K562 (cell line): ENCODE data around the gene ECHDC1. TPM values are rescaled to one million over a fixed set of nuclear protein-coding genes. Genes with fewer than 3 reads are reported as not detected.
A peak's percentile ranks its signal among the peaks of the same experiment; 100 is the strongest.

Source experiments
- CHD2 ChIP-seq: IDR thresholded peaks from 2 replicates; pipeline ENCODE4 v1.6.1; 2011; ENCODE audit warnings: low read depth, low read length
- DDX20 ChIP-seq: fragments of 450-650 bp; IDR thresholded peaks from 2 replicates; pipeline ENCODE4 v1.6.1; 2016; ENCODE audit warnings: missing genetic modification characterization, low read depth, mild to moderate bottlenecking, missing compliant biosample characterization, moderate library complexity
- FOXJ3 ChIP-seq: sonication (generic); formaldehyde crosslinking; IDR thresholded peaks from 2 replicates; pipeline ENCODE4 v1.4.0; 2020; ENCODE audit warnings: mild to moderate bottlenecking, missing genetic modification reagents
- MAFK ChIP-seq: IDR thresholded peaks from 2 replicates; pipeline ENCODE4 v1.6.1; 2011; ENCODE audit warnings: low read length, improper control_type of control experiment
- NR3C1 ChIP-seq: sonication (generic); formaldehyde crosslinking; IDR thresholded peaks from 2 replicates; pipeline ENCODE4 v1.8.1; 2022; ENCODE audit warnings: missing genetic modification reagents
- SIN3A ChIP-seq, 2 experiments: fragments of 150-350 bp in 1 of 2; IDR thresholded peaks; 2 replicates each; pipeline ENCODE4 v1.6.1; 2011 to 2016; ENCODE audit warnings: borderline replicate concordance in 2 of 2, low read depth in 2 of 2, low read length in 2 of 2, mild to moderate bottlenecking in 2 of 2, moderate library complexity in 2 of 2; ENCODE audit not compliant: control insufficient read depth in 1 of 2
- SMAD1 ChIP-seq: fragments of 150-350 bp; IDR thresholded peaks from 2 replicates; pipeline ENCODE4 v1.6.1; 2014; ENCODE audit warnings: low read length, low read depth; ENCODE audit not compliant: partially characterized antibody
- SNRNP70 ChIP-seq: fragments of 200-400 bp; formaldehyde crosslinking; optimal IDR thresholded peaks from 2 replicates; pipeline ENCODE3; 2017; ENCODE audit warnings: low read depth, low read length
- TSC22D4 ChIP-seq: fragments of 450-650 bp; IDR thresholded peaks from 2 replicates; pipeline ENCODE4 v1.6.1; 2016; ENCODE audit warnings: missing genetic modification characterization, missing biosample characterization, control low read depth
- ZNF124 ChIP-seq: sonication (generic); formaldehyde crosslinking; IDR thresholded peaks from 2 replicates; pipeline ENCODE4 v1.8.1; 2022; ENCODE audit warnings: missing genetic modification reagents
- ZNF197 ChIP-seq: fragments of 200-800 bp; sonication (Bioruptor generic); IDR thresholded peaks from 2 replicates; pipeline ENCODE4 v1.6.1; 2016; ENCODE audit warnings: low read depth, missing genetic modification characterization, missing compliant biosample characterization
- polyA plus RNA-seq, 8 experiments: library from polyadenylated mRNA; depleted of rRNA in 4 of 8; stranded (reverse) in 5 of 8; unstranded in 3 of 8; fragments of >200 nt; fragmentation: Nextera tagmentation in 2 of 8; fragmentation: Illumina TruSeq in 1 of 8; extraction: Ambion mirVana in 2 of 8; extraction: Trizol in 1 of 8; gene quantifications; 2 replicates each; pipeline versions ENCODE4 v1.2.1 to v1.2.3, GENCODE V29; 2011 to 2014; ENCODE audit warnings: inconsistent platforms in 1 of 8, missing spikeins in 1 of 8
- total RNA-seq, 7 experiments: library from RNA; depleted of rRNA in 6 of 7; stranded (reverse); fragments of >200 nt in 6 of 7; fragmentation: Illumina TruSeq in 2 of 7; extraction: Trizol in 2 of 7; gene quantifications; 2 replicates each; pipeline versions ENCODE4 v1.2.1 to v1.2.3, GENCODE V29; 2011 to 2021; ENCODE audit warnings: low replicate concordance in 1 of 7
- TF ChIP-seq, protein P1 (sequence below): sonication (generic); formaldehyde crosslinking; IDR thresholded peaks from 2 replicates; pipeline ENCODE4 v1.8.0; 2023; ENCODE audit warnings: missing genetic modification reagents, mild to moderate bottlenecking, borderline replicate concordance
- TF ChIP-seq, protein P2 (sequence below): fragments of 150-350 bp; IDR thresholded peaks from 2 replicates; pipeline ENCODE4 v1.6.1; 2014; ENCODE audit warnings: low read depth, mild to moderate bottlenecking, low read length, borderline replicate concordance
- TF ChIP-seq, protein P3 (sequence below), 3 experiments: fragments of 200-800 bp in 1 of 3; fragments of 250-450 bp in 1 of 3; fragments of 450-650 bp in 1 of 3; sonication (Bioruptor Pico) in 1 of 3; sonication (Bioruptor generic) in 1 of 3; formaldehyde crosslinking in 1 of 3; IDR thresholded peaks; 2 replicates each; pipeline versions ENCODE4 v1.6.1 to v1.8.0; 2016 to 2022; ENCODE audit warnings: mild to moderate bottlenecking in 2 of 3, missing genetic modification characterization in 2 of 3, missing compliant biosample characterization in 1 of 3, moderate library complexity in 1 of 3

The ECHDC1 gene
- total and polyA plus RNA-seq, 9 of the 15 experiments (the other 6 are each of a cell fraction or from before 2014, with no cell fraction given): 58.0 to 105 (median 78.6) TPM

- no peak for TF ChIP-seq MAFK
- TF ChIP-seq NR3C1 (CRISPR knock-in tag): 0 out of 2 replicates have a peak, but pooled peaks have one; percentile 73
- no peak for TF ChIP-seq SNRNP70
- no peak; a peak in 1 of 4 replicates for TF ChIP-seq SIN3A (IDR thresholded peaks at IDR 0.05; ENCODE audit: borderline replicate concordance in 2 of 2, control insufficient read depth in 1 of 2, low read depth in 2 of 2, low read length in 2 of 2)
- TF ChIP-seq, protein P1, sequence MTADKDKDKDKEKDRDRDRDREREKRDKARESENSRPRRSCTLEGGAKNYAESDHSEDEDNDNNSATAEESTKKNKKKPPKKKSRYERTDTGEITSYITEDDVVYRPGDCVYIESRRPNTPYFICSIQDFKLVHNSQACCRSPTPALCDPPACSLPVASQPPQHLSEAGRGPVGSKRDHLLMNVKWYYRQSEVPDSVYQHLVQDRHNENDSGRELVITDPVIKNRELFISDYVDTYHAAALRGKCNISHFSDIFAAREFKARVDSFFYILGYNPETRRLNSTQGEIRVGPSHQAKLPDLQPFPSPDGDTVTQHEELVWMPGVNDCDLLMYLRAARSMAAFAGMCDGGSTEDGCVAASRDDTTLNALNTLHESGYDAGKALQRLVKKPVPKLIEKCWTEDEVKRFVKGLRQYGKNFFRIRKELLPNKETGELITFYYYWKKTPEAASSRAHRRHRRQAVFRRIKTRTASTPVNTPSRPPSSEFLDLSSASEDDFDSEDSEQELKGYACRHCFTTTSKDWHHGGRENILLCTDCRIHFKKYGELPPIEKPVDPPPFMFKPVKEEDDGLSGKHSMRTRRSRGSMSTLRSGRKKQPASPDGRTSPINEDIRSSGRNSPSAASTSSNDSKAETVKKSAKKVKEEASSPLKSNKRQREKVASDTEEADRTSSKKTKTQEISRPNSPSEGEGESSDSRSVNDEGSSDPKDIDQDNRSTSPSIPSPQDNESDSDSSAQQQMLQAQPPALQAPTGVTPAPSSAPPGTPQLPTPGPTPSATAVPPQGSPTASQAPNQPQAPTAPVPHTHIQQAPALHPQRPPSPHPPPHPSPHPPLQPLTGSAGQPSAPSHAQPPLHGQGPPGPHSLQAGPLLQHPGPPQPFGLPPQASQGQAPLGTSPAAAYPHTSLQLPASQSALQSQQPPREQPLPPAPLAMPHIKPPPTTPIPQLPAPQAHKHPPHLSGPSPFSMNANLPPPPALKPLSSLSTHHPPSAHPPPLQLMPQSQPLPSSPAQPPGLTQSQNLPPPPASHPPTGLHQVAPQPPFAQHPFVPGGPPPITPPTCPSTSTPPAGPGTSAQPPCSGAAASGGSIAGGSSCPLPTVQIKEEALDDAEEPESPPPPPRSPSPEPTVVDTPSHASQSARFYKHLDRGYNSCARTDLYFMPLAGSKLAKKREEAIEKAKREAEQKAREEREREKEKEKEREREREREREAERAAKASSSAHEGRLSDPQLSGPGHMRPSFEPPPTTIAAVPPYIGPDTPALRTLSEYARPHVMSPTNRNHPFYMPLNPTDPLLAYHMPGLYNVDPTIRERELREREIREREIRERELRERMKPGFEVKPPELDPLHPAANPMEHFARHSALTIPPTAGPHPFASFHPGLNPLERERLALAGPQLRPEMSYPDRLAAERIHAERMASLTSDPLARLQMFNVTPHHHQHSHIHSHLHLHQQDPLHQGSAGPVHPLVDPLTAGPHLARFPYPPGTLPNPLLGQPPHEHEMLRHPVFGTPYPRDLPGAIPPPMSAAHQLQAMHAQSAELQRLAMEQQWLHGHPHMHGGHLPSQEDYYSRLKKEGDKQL (CRISPR knock-in tag): no peak
- TF ChIP-seq ZNF124 (CRISPR knock-in tag): 0 out of 2 replicates have a peak, but pooled peaks have one; percentile 64
- TF ChIP-seq ZNF197 (CRISPR knock-in tag): no peak
- TF ChIP-seq, protein P2, sequence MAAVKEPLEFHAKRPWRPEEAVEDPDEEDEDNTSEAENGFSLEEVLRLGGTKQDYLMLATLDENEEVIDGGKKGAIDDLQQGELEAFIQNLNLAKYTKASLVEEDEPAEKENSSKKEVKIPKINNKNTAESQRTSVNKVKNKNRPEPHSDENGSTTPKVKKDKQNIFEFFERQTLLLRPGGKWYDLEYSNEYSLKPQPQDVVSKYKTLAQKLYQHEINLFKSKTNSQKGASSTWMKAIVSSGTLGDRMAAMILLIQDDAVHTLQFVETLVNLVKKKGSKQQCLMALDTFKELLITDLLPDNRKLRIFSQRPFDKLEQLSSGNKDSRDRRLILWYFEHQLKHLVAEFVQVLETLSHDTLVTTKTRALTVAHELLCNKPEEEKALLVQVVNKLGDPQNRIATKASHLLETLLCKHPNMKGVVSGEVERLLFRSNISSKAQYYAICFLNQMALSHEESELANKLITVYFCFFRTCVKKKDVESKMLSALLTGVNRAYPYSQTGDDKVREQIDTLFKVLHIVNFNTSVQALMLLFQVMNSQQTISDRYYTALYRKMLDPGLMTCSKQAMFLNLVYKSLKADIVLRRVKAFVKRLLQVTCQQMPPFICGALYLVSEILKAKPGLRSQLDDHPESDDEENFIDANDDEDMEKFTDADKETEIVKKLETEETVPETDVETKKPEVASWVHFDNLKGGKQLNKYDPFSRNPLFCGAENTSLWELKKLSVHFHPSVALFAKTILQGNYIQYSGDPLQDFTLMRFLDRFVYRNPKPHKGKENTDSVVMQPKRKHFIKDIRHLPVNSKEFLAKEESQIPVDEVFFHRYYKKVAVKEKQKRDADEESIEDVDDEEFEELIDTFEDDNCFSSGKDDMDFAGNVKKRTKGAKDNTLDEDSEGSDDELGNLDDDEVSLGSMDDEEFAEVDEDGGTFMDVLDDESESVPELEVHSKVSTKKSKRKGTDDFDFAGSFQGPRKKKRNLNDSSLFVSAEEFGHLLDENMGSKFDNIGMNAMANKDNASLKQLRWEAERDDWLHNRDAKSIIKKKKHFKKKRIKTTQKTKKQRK: no peak
- TF ChIP-seq SMAD1: no peak
- TF ChIP-seq TSC22D4: no peak
- TF ChIP-seq, protein P3, sequence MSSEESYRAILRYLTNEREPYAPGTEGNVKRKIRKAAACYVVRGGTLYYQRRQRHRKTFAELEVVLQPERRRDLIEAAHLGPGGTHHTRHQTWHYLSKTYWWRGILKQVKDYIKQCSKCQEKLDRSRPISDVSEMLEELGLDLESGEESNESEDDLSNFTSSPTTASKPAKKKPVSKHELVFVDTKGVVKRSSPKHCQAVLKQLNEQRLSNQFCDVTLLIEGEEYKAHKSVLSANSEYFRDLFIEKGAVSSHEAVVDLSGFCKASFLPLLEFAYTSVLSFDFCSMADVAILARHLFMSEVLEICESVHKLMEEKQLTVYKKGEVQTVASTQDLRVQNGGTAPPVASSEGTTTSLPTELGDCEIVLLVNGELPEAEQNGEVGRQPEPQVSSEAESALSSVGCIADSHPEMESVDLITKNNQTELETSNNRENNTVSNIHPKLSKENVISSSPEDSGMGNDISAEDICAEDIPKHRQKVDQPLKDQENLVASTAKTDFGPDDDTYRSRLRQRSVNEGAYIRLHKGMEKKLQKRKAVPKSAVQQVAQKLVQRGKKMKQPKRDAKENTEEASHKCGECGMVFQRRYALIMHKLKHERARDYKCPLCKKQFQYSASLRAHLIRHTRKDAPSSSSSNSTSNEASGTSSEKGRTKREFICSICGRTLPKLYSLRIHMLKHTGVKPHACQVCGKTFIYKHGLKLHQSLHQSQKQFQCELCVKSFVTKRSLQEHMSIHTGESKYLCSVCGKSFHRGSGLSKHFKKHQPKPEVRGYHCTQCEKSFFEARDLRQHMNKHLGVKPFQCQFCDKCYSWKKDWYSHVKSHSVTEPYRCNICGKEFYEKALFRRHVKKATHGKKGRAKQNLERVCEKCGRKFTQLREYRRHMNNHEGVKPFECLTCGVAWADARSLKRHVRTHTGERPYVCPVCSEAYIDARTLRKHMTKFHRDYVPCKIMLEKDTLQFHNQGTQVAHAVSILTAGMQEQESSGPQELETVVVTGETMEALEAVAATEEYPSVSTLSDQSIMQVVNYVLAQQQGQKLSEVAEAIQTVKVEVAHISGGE (CRISPR knock-in tag; IDR thresholded peaks at IDR 0.05): no peak
- TF ChIP-seq CHD2: no peak
- no peak for TF ChIP-seq FOXJ3 (CRISPR knock-in tag)
- no peak for TF ChIP-seq DDX20 (tag)
These were observed 76.3 kb downstream of the ECHDC1 start (continued) for GRCh38 chr6:127266892-127267645.
